Prostate gland (tissue), 2 donors: ENCODE data around the gene WDR43. TPM values are rescaled to one million over a fixed set of nuclear protein-coding genes. Genes with fewer than 3 reads are reported as not detected.
"Not testable (repeated sequence)": the region's sequence is repeated elsewhere in the genome, so short reads cannot be mapped to it uniquely, and the experiment has no call there.

Experiments
- DNase-seq: peaks from one replicate; pipeline ENCODE4 v3.0.0-alpha.2; 2019; ENCODE audit warnings: low spot score
- H3K27ac ChIP-seq, 2 donors: fragments of 200-600 bp; sonication (generic); 2 replicates each; pipeline ENCODE4 v1.5.1; 2017 to 2019
- H3K27me3 ChIP-seq: fragments of 200-600 bp; sonication (generic); replicated peaks from 2 replicates; pipeline ENCODE4 v1.5.1; 2019; ENCODE audit not compliant: insufficient read depth
- H3K36me3 ChIP-seq, 2 donors: fragments of 200-600 bp; sonication (generic); 1 replicate in 1 of 2; 2 replicates in 1 of 2; pipeline versions ENCODE4 v1.5.1 to v1.8.1; 2017 to 2019
- H3K4me1 ChIP-seq: fragments of 200-600 bp; sonication (generic); replicated peaks from 2 replicates; pipeline ENCODE4 v1.5.1; 2019
- H3K4me3 ChIP-seq, 2 donors: fragments of 200-600 bp; sonication (generic); 2 replicates each; pipeline ENCODE4 v1.5.1; 2017 to 2019
- H3K9me3 ChIP-seq: fragments of 200-600 bp; sonication (generic); 2 replicates; pipeline ENCODE4 v1.5.1; 2017
- CTCF ChIP-seq, 4 experiments: fragments of 200-600 bp in 2 of 4; fragments of 450-650 bp in 2 of 4; sonication (generic) in 2 of 4; IDR thresholded peaks; 1 replicate in 3 of 4; 2 replicates in 1 of 4; pipeline ENCODE4 v1.5.1; 2016 to 2019; ENCODE audit warnings: antibody characterized with exemption in 4 of 4, mild to moderate bottlenecking in 2 of 4, moderate library complexity in 2 of 4
- POLR2A ChIP-seq: fragments of 450-650 bp; IDR thresholded peaks from one replicate; pipeline ENCODE4 v1.6.1; 2016; ENCODE audit warnings: antibody characterized with exemption, mild to moderate bottlenecking
- POLR2AphosphoS5 ChIP-seq: sonication (generic); formaldehyde crosslinking; IDR thresholded peaks from one replicate; pipeline ENCODE4 v1.6.1; 2017; ENCODE audit warnings: antibody characterized with exemption
- WGBS: methylation state at CpG from one replicate; pipeline ENCODE4 v1.1.5; 2018; 5-methylcytosine and 5-hydroxymethylcytosine counted together
- intact Hi-C: fragments of 100-400 bp; cut with DNase I; formaldehyde crosslinking; loops from one replicate; pipeline ENCODE4 v1.14.2; 2022
- total RNA-seq, 2 donors: library from RNA; depleted of rRNA; stranded (reverse); fragments of >200 nt; gene quantifications; one replicate each; pipeline ENCODE4 v1.1.0, GENCODE V29; 2016

The WDR43 gene
- total RNA-seq, 2 donors from 2014 or later, result 30.6 to 36.9 TPM

- intact Hi-C loops, result no loop called here
- DNase-seq, result no peak
- no peak overlapping the region for H3K27ac ChIP-seq
- TF ChIP-seq POLR2A (no peak), POLR2AphosphoS5 (no peak), CTCF (IDR thresholded peaks at IDR 0.05) (no peak)
- WGBS, result 84% methylated on average over 3 of the region's 3 CpGs
- H3K4me1 ChIP-seq, result no peaks in the 10 kb centered on the region
- no peaks in the 10 kb centered on the region for H3K36me3 ChIP-seq
- no peaks in the 10 kb centered on the region for H3K9me3 ChIP-seq
- H3K27me3 ChIP-seq, result no peaks in the 10 kb centered on the region
- H3K4me3 ChIP-seq, result no peak overlapping the region
These were observed 82.1 kb downstream of the WDR43 start for GRCh38 chr2:28976584-28976983.

GRCh38 chr2:28977176-28977875 is 82.9 kb downstream of the WDR43 start:
- Histone ChIP-seq H3K36me3 (no peaks in the 10 kb centered on the region), H3K27ac (no peak overlapping the region), H3K4me1 (no peaks in the 10 kb centered on the region), H3K27me3 (no peaks in the 10 kb centered on the region), H3K4me3 (no peak overlapping the region), H3K9me3 (no peaks in the 10 kb centered on the region)
- intact Hi-C loops, result no loop called here
- 89% methylated on average over 10 of the region's 10 CpGs for WGBS
- TF ChIP-seq POLR2A, result no peak
- no peak for TF ChIP-seq CTCF (IDR thresholded peaks at IDR 0.05)
- TF ChIP-seq POLR2AphosphoS5, result no peak
- DNase-seq, result no peak

GRCh38 chr2:28978001-28978400 is 83.5 kb downstream of the WDR43 start:
- H3K9me3 ChIP-seq, H3K27ac ChIP-seq, DNase-seq, H3K27me3 ChIP-seq, intact Hi-C loops, H3K4me3 ChIP-seq, H3K4me1 ChIP-seq, H3K36me3 ChIP-seq: not testable (repeated sequence)
- WGBS, result 91% methylated on average over 8 of the region's 8 CpGs

GRCh38 chr2:28978606-28979005 is 84.1 kb downstream of the WDR43 start:
- Histone ChIP-seq H3K9me3 (no peaks in the 10 kb centered on the region), H3K27ac (no peak overlapping the region), H3K4me3 (no peak overlapping the region), H3K4me1 (no peaks in the 10 kb centered on the region), H3K36me3 (no peaks in the 10 kb centered on the region), H3K27me3 (no peaks in the 10 kb centered on the region)
- DNase-seq, result no peak
- WGBS, result 79% methylated on average over 6 of the region's 6 CpGs
- intact Hi-C loops, result no loop called here
- TF ChIP-seq POLR2AphosphoS5, result no peak
- TF ChIP-seq CTCF (IDR thresholded peaks at IDR 0.05), result no peak
- no peak for TF ChIP-seq POLR2A

GRCh38 chr2:28979041-28979440 is 84.6 kb downstream of the WDR43 start:
- no peak for DNase-seq
- Histone ChIP-seq H3K27ac (no peak overlapping the region), H3K27me3 (no peaks in the 10 kb centered on the region), H3K4me3 (no peak overlapping the region), H3K9me3 (no peaks in the 10 kb centered on the region), H3K36me3 (no peaks in the 10 kb centered on the region), H3K4me1 (no peaks in the 10 kb centered on the region)
- intact Hi-C loops, result no loop called here
- 61% methylated on average over 7 of the region's 7 CpGs for WGBS
- no peak for TF ChIP-seq CTCF (IDR thresholded peaks at IDR 0.05)
- TF ChIP-seq POLR2AphosphoS5, result no peak
- no peak for TF ChIP-seq POLR2A
